K562 (cell line): ENCODE results near the gene RNU2-1. TPM values are rescaled to one million over a fixed set of nuclear protein-coding genes. Genes with fewer than 3 reads are reported as not detected.
"Not testable (repeated sequence)": the region's sequence is repeated elsewhere in the genome, so short reads cannot be mapped to it uniquely, and the experiment has no call there.

Source experiments
- ATAC-seq: fragments of 200-7000 bp; cut with Tn5 transposase; 3 replicates; pipeline ENCODE4 v1.9.1; 2020; ENCODE audit warnings: moderate library complexity
- BruUV-seq: library from RNA; stranded (reverse); fragments of 400-500 nt; replicated peaks from 2 replicates; lab custom pipeline; 2021; lab: Mats Ljungman, UMichigan
- CTCF ChIA-PET: fragments of 300-600 bp; formaldehyde crosslinking; extraction: SDS; loops from one replicate; lab custom pipeline; 2021; ENCODE audit warnings: low intra/inter-chr PET ratio; lab: Yijun Ruan, JAX
- POLR2A ChIA-PET: fragments of 300-600, 350-650 bp; sonication (Branson Sonifier 250); formaldehyde crosslinking; extraction: SDS; loops from one replicate; lab custom pipeline; 2021; ENCODE audit warnings: antibody characterized with exemption, inconsistent platforms; lab: Yijun Ruan, JAX
- DNase-seq, 4 experiments: peaks; one replicate each; pipeline versions ENCODE4 v3.0.0 to v3.0.0-alpha.2; 2011 to 2018; ENCODE audit warnings: low spot score in 3 of 4, mixed read lengths in 3 of 4; ENCODE audit errors: extremely low read depth in 1 of 4
- FAIRE-seq: peaks from 2 replicates; lab custom pipeline; 2011; peaks lifted over from hg19 to GRCh38; lab: Jason Lieb, UNC
- H2AFZ ChIP-seq: 2 replicates; pipeline ENCODE4 v1.6.0; 2011; ENCODE audit warnings: low read depth, low read length, control low read depth, inconsistent platforms
- H3K27ac ChIP-seq: fragments of 200-600 bp; 3 replicates; pipeline ENCODE4 v1.8.0; 2011; ENCODE audit warnings: low read depth, mild to moderate bottlenecking, control low read depth, inconsistent platforms, low read length, moderate library complexity, mixed read lengths; ENCODE audit errors: extremely low read depth
- H3K27me3 ChIP-seq, 2 experiments: fragments of 300-600 bp in 1 of 2; 2 replicates in 1 of 2; 3 replicates in 1 of 2; pipeline versions ENCODE4 v1.6.0 to v1.8.0; 2011; ENCODE audit warnings: inconsistent platforms in 2 of 2, low read length in 2 of 2, mild to moderate bottlenecking in 1 of 2, mixed read lengths in 1 of 2, moderate library complexity in 1 of 2; ENCODE audit not compliant: control insufficient read depth in 2 of 2, insufficient read depth in 2 of 2
- H3K36me3 ChIP-seq: fragments of 300-600 bp; 3 replicates; pipeline ENCODE4 v1.8.0; 2011; ENCODE audit warnings: mild to moderate bottlenecking, low read length, inconsistent platforms; ENCODE audit not compliant: control insufficient read depth, insufficient read depth
- H3K4me1 ChIP-seq, 2 experiments: fragments of 200-600 bp in 1 of 2; replicated peaks in 1 of 2; 2 replicates in 1 of 2; 3 replicates in 1 of 2; pipeline versions ENCODE4 v1.5.1 to v1.8.0; 2011; ENCODE audit warnings: inconsistent platforms in 2 of 2, low read length in 2 of 2, mild to moderate bottlenecking in 1 of 2, mixed read lengths in 1 of 2, moderate library complexity in 1 of 2; ENCODE audit not compliant: control insufficient read depth in 2 of 2, insufficient read depth in 2 of 2
- H3K4me2 ChIP-seq: 2 replicates; pipeline ENCODE4 v1.6.1; 2011; ENCODE audit warnings: low read length, control low read depth, inconsistent platforms, mixed read lengths; ENCODE audit not compliant: insufficient read depth
- H3K4me3 ChIP-seq: fragments of 200-600 bp; sonication (generic), shearing (Covaris generic); 2 replicates; pipeline ENCODE4 v1.5.1; 2016; ENCODE audit warnings: control low read depth, inconsistent platforms
- H3K79me2 ChIP-seq: fragments of 200-600 bp; 3 replicates; pipeline ENCODE4 v1.8.0; 2011; ENCODE audit warnings: low read length, inconsistent platforms; ENCODE audit not compliant: control insufficient read depth, insufficient read depth
- H3K9ac ChIP-seq, 2 experiments: 2 replicates each; pipeline versions ENCODE4 v1.6.0 to v1.6.1; 2011; ENCODE audit warnings: low read depth in 2 of 2, low read length in 2 of 2, control low read depth in 1 of 2, inconsistent platforms in 1 of 2, mild to moderate bottlenecking in 1 of 2, mixed read lengths in 1 of 2; ENCODE audit not compliant: insufficient read depth in 1 of 2
- H3K9me1 ChIP-seq: one replicate; pipeline ENCODE4 v1.6.0; 2011; ENCODE audit warnings: inconsistent platforms, mild to moderate bottlenecking, low read length, moderate library complexity; ENCODE audit not compliant: control insufficient read depth, insufficient read depth
- H3K9me3 ChIP-seq: replicated peaks from 2 replicates; pipeline ENCODE4 v1.5.1; 2011; ENCODE audit warnings: low read depth, low read length, inconsistent platforms; ENCODE audit not compliant: control insufficient read depth, insufficient read depth
- H4K20me1 ChIP-seq: replicated peaks from 2 replicates; pipeline ENCODE4 v1.6.1; 2011; ENCODE audit warnings: low read length, inconsistent platforms, mixed read lengths; ENCODE audit not compliant: control insufficient read depth, insufficient read depth
- WGBS: fragments of 100-300 bp; shearing (Covaris generic); methylation state at CpG from one replicate; pipeline ENCODE4 v1.1.6; 2016; ENCODE audit warnings: low coverage, mixed read lengths; ENCODE audit not compliant: insufficient coverage; ENCODE audit errors: missing lambda C conversion rate; 5-methylcytosine and 5-hydroxymethylcytosine counted together
- in situ Hi-C: fragments of 300-500 bp; cut with MboI; formaldehyde crosslinking; loops from 4 replicates; pipeline ENCODE4 v1.15.0; 2018; ENCODE audit warnings: inconsistent platforms, mixed read lengths
- intact Hi-C: fragments of 100-400 bp; cut with micrococcal nuclease; formaldehyde crosslinking; loops from 2 replicates; pipeline ENCODE4 v1.14.2; 2022
- polyA plus RNA-seq, 8 experiments: library from polyadenylated mRNA; depleted of rRNA in 4 of 8; stranded (reverse) in 5 of 8; unstranded in 3 of 8; fragments of >200 nt; fragmentation: Nextera tagmentation in 2 of 8; fragmentation: Illumina TruSeq in 1 of 8; extraction: Ambion mirVana in 2 of 8; extraction: Trizol in 1 of 8; gene quantifications; 2 replicates each; pipeline versions ENCODE4 v1.2.1 to v1.2.3, GENCODE V29; 2011 to 2014; ENCODE audit warnings: inconsistent platforms in 1 of 8, missing spikeins in 1 of 8
- total RNA-seq, 7 experiments: library from RNA; depleted of rRNA in 6 of 7; stranded (reverse); fragments of >200 nt in 6 of 7; fragmentation: Illumina TruSeq in 2 of 7; extraction: Trizol in 2 of 7; gene quantifications; 2 replicates each; pipeline versions ENCODE4 v1.2.1 to v1.2.3, GENCODE V29; 2011 to 2021; ENCODE audit warnings: low replicate concordance in 1 of 7

The RNU2-1 gene
- total and polyA plus RNA-seq, 9 of the 15 experiments (the other 6 are each of a cell fraction or from before 2014, with no cell fraction given), result 9,527 TPM; not detected in 8

GRCh38 chr17:43239597-43239996, 5.8 kb upstream of the RNU2-1 start:
- H3K4me2 ChIP-seq, H3K79me2 ChIP-seq, H3K9ac ChIP-seq, H3K27me3 ChIP-seq, CTCF ChIA-PET, H2AFZ ChIP-seq, H3K9me1 ChIP-seq, BruUV-seq, intact Hi-C loops, H3K27ac ChIP-seq, H4K20me1 ChIP-seq, H3K36me3 ChIP-seq, DNase-seq, H3K4me1 ChIP-seq, H3K4me3 ChIP-seq, in situ Hi-C loops, H3K9me3 ChIP-seq, FAIRE-seq, POLR2A ChIA-PET: not testable (repeated sequence)
- ATAC-seq, result peak; percentile 68
- no CpG with 5 or more reads among the region's 26 CpGs for WGBS

GRCh38 chr17:43233263-43233662, 514 bp downstream of the RNU2-1 start:
- no CpG with 5 or more reads among the region's 15 CpGs for WGBS
- H3K9me1 ChIP-seq, FAIRE-seq, H3K9me3 ChIP-seq, H3K79me2 ChIP-seq, in situ Hi-C loops, H3K4me3 ChIP-seq, CTCF ChIA-PET, ATAC-seq, H4K20me1 ChIP-seq, H3K9ac ChIP-seq, H2AFZ ChIP-seq, H3K4me1 ChIP-seq, intact Hi-C loops, H3K27me3 ChIP-seq, H3K36me3 ChIP-seq, POLR2A ChIA-PET, H3K27ac ChIP-seq, DNase-seq, H3K4me2 ChIP-seq, BruUV-seq: not testable (repeated sequence)

GRCh38 chr17:43232021-43232699, 1.6 kb downstream of the RNU2-1 start:
- H3K4me1 ChIP-seq, H3K9ac ChIP-seq, H3K36me3 ChIP-seq, H3K79me2 ChIP-seq, BruUV-seq, POLR2A ChIA-PET, intact Hi-C loops, H3K4me2 ChIP-seq, CTCF ChIA-PET, ATAC-seq, H3K9me1 ChIP-seq, H2AFZ ChIP-seq, in situ Hi-C loops, H3K9me3 ChIP-seq, H3K27me3 ChIP-seq, H3K4me3 ChIP-seq, FAIRE-seq, H3K27ac ChIP-seq, H4K20me1 ChIP-seq: not testable (repeated sequence)
- peak in 1 of 4 experiments; percentile 4 for DNase-seq
- WGBS, result 47% methylated on average over 5 of the region's 24 CpGs
